Keratinocyte (primary cell): Measurements from ENCODE around the gene PLA2G2C. TPM values are rescaled to one million over a fixed set of nuclear protein-coding genes. Genes with fewer than 3 reads are reported as not detected.

ENCODE experiments used
- DNase-seq: peaks from one replicate; pipeline ENCODE4 v3.0.0-alpha.2; 2011; ENCODE audit warnings: low read depth, missing footprints, low spot score
- FAIRE-seq: peaks from 2 replicates; lab custom pipeline; 2011; peaks lifted over from hg19 to GRCh38; lab: Jason Lieb, UNC
- H2AFZ ChIP-seq: 2 replicates; pipeline ENCODE4 v1.6.0; 2012; ENCODE audit warnings: low read length, control low read depth, inconsistent platforms; ENCODE audit not compliant: control insufficient read depth
- H3K27ac ChIP-seq: 2 replicates; pipeline ENCODE4 v1.5.1; 2011; ENCODE audit warnings: low read length; ENCODE audit not compliant: control insufficient read depth, insufficient read depth
- H3K27me3 ChIP-seq: 3 replicates; pipeline ENCODE4 v1.6.0; 2011; ENCODE audit warnings: low read length; ENCODE audit not compliant: control insufficient read depth, insufficient read depth; ENCODE audit errors: extremely low read depth
- H3K36me3 ChIP-seq, 2 experiments: 2 replicates in 1 of 2; 3 replicates in 1 of 2; pipeline ENCODE4 v1.5.1; 2011; ENCODE audit warnings: low read length in 2 of 2, mild to moderate bottlenecking in 1 of 2; ENCODE audit not compliant: control insufficient read depth in 2 of 2, insufficient read depth in 2 of 2; ENCODE audit errors: extremely low read depth in 1 of 2
- H3K4me1 ChIP-seq: 3 replicates; pipeline ENCODE4 v1.5.1; 2011; ENCODE audit warnings: low read length; ENCODE audit not compliant: control insufficient read depth, insufficient read depth; ENCODE audit errors: extremely low read depth
- H3K4me2 ChIP-seq: 3 replicates; pipeline ENCODE4 v1.6.0; 2011; ENCODE audit warnings: low read depth, low read length; ENCODE audit not compliant: control insufficient read depth, insufficient read depth; ENCODE audit errors: extremely low read depth
- H3K4me3 ChIP-seq, 3 experiments: fragments of 200-600 bp in 1 of 3; sonication (generic) in 1 of 3; 2 replicates in 2 of 3; 3 replicates in 1 of 3; pipeline ENCODE4 v1.5.1; 2011 to 2016; ENCODE audit warnings: low read length in 3 of 3, mild to moderate bottlenecking in 3 of 3, control low read depth in 2 of 3, inconsistent platforms in 1 of 3, low read depth in 1 of 3, mixed read lengths in 1 of 3, mixed run types in 1 of 3, moderate library complexity in 1 of 3; ENCODE audit not compliant: control insufficient read depth in 2 of 3, insufficient read depth in 2 of 3; ENCODE audit errors: extremely low read depth in 1 of 3
- H3K79me2 ChIP-seq: 2 replicates; pipeline ENCODE4 v1.6.0; 2012; ENCODE audit warnings: low read length; ENCODE audit not compliant: control insufficient read depth, insufficient read depth
- H3K9ac ChIP-seq: 3 replicates; pipeline ENCODE4 v1.6.0; 2011; ENCODE audit warnings: low read length; ENCODE audit not compliant: control insufficient read depth, insufficient read depth; ENCODE audit errors: extremely low read depth
- H3K9me1 ChIP-seq: 3 replicates; pipeline ENCODE4 v1.6.0; 2011; ENCODE audit warnings: low read length; ENCODE audit not compliant: control insufficient read depth, insufficient read depth; ENCODE audit errors: extremely low read depth
- H3K9me3 ChIP-seq: 2 replicates; pipeline ENCODE4 v1.5.1; 2012; ENCODE audit warnings: low read depth, low read length; ENCODE audit not compliant: control insufficient read depth
- H4K20me1 ChIP-seq: 3 replicates; pipeline ENCODE4 v1.6.0; 2011; ENCODE audit warnings: low read length; ENCODE audit not compliant: control insufficient read depth, insufficient read depth; ENCODE audit errors: extremely low read depth
- EZH2 ChIP-seq: IDR thresholded peaks from one replicate; pipeline ENCODE4 v1.6.1; 2012; ENCODE audit warnings: inconsistent platforms, mild to moderate bottlenecking, low read length, moderate library complexity
- dilution Hi-C: fragments of 300-500 bp; cut with MboI; formaldehyde crosslinking; loops from one replicate; pipeline ENCODE4 v1.7.0; 2020; ENCODE audit warnings: low sequenced_read_pairs; ENCODE audit not compliant: extremely low pct_ligation_motif_present
- polyA plus RNA-seq, 5 experiments: library from polyadenylated mRNA; depleted of rRNA in 3 of 5; stranded (reverse) in 3 of 5; stranded (forward) in 1 of 5; unstranded in 1 of 5; fragments of >200 nt; gene quantifications; 1 replicate in 1 of 5; 2 replicates in 3 of 5; 3 replicates in 1 of 5; pipeline versions ENCODE4 v1.2.1 to v1.2.3, GENCODE V29; 2011 to 2012; ENCODE audit warnings: missing spikeins in 2 of 5, low read depth in 1 of 5, low replicate concordance in 1 of 5
- TF ChIP-seq, protein P1 (sequence below), 3 experiments: IDR thresholded peaks in 1 of 3; conservative IDR thresholded peaks in 1 of 3; optimal IDR thresholded peaks in 1 of 3; 2 replicates in 2 of 3; 3 replicates in 1 of 3; pipeline versions ENCODE3 to v1.5.1; 2011; ENCODE audit warnings: low read length in 3 of 3, mild to moderate bottlenecking in 3 of 3, moderate library complexity in 2 of 3, control low read depth in 1 of 3, inconsistent platforms in 1 of 3; ENCODE audit not compliant: insufficient read depth in 2 of 3; ENCODE audit errors: extremely low read depth in 1 of 3

The PLA2G2C gene
- polyA plus RNA-seq, 1 donor (not counting 4 experiments of a cell fraction or from before 2014, with no cell fraction given), result not detected

DNA sequence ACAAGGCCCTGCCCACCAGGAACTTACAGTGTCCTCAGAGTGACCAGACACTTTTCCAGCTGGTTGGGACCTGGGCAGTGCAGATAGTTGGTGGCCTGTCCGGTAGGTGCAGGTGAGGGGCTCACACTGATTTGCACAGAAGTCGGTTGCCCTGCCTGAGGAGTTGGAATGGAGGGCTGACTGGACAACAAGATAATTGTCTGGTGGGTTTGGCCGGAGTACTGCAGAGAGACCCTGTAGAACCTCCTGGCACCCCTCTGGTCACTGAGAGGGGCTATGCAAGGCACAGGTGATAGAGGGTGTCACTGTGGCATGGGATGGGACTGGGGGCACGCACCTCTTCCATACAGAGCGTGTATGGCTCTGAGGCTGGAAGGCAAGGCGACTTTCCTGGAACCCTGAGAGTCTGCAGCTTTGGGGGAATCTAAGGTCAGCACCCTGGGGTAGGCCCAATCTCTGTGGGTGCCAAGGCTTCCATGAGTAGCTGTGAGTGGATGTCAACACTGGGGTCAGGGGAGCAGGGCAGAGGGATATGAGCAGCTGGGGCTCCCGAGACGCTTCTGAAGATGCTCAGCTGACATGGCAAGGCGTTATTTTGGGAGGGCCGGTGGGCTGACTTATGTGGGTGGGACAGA, 59.4 kb downstream of the PLA2G2C start:
- TF ChIP-seq EZH2, result no peak
- TF ChIP-seq, protein P1, sequence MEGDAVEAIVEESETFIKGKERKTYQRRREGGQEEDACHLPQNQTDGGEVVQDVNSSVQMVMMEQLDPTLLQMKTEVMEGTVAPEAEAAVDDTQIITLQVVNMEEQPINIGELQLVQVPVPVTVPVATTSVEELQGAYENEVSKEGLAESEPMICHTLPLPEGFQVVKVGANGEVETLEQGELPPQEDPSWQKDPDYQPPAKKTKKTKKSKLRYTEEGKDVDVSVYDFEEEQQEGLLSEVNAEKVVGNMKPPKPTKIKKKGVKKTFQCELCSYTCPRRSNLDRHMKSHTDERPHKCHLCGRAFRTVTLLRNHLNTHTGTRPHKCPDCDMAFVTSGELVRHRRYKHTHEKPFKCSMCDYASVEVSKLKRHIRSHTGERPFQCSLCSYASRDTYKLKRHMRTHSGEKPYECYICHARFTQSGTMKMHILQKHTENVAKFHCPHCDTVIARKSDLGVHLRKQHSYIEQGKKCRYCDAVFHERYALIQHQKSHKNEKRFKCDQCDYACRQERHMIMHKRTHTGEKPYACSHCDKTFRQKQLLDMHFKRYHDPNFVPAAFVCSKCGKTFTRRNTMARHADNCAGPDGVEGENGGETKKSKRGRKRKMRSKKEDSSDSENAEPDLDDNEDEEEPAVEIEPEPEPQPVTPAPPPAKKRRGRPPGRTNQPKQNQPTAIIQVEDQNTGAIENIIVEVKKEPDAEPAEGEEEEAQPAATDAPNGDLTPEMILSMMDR (optimal IDR thresholded peaks at IDR 0.05 in 1 of 3, IDR thresholded peaks at IDR 0.05 in 1 of 3, conservative IDR thresholded peaks at IDR 0.05 in 1 of 3; ENCODE audit: extremely low read depth in 1 of 3, insufficient read depth in 2 of 3, low read length in 3 of 3), result no peak
- no peaks in the 10 kb centered on the region for H3K36me3 ChIP-seq
- H4K20me1 ChIP-seq, result no peaks in the 10 kb centered on the region
- no peaks in the 10 kb centered on the region for H3K27me3 ChIP-seq
- no peak overlapping the region for H3K9ac ChIP-seq
- H3K4me3 ChIP-seq, result no peak overlapping the region
- no peak overlapping the region for H3K4me2 ChIP-seq
- no peaks in the 10 kb centered on the region for H3K79me2 ChIP-seq
- peaks cover 20% of the 10 kb centered on the region for H3K4me1 ChIP-seq
- H3K27ac ChIP-seq, result no peak overlapping the region
- no peak for FAIRE-seq
- no peak overlapping the region for H2AFZ ChIP-seq
- dilution Hi-C loops, result no loop called here
- no peaks in the 10 kb centered on the region for H3K9me3 ChIP-seq
- H3K9me1 ChIP-seq, result no peaks in the 10 kb centered on the region
- no peak for DNase-seq

DNA sequence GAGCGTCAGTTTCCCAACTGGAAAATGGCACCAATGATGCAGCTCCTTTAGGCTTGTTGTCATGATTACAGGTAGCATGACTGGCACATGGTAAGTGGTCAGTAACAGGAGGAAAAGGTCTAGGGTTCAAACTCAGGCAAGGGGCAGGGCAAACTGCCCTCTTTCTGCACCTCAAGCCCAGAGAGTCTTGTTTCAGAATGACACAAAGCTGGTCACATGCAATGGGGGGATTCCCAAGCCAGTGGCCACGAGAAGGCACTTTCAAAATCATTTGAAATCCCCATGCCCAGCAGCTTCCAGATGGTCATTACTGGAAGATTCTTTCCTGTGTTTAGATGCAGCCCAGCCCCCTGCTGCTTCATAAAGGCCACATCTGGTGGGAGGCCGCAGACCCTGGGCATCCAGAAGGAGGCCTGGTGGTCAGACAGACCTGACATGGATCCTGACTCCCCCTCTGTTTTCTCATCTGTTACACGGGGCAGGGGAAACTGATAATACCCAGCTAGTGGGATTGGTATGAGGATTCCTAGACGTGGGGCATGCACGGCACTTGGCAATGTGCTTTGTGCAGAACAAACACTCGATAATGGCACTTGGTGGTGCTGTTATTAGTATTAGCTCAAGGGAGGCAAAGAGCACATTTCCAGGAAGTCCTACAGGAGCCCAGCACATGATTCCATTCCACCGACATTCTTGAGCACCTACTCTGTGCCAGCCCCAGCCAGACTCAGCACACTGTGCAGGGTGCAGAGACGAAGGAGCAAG, 60.1 kb downstream of the PLA2G2C start:
- H3K9ac ChIP-seq, result no peak overlapping the region
- no peaks in the 10 kb centered on the region for H3K9me1 ChIP-seq
- H3K4me1 ChIP-seq, result peaks cover 20% of the 10 kb centered on the region
- TF ChIP-seq, protein P1 (optimal IDR thresholded peaks at IDR 0.05 in 1 of 3, IDR thresholded peaks at IDR 0.05 in 1 of 3, conservative IDR thresholded peaks at IDR 0.05 in 1 of 3; ENCODE audit: extremely low read depth in 1 of 3, insufficient read depth in 2 of 3, low read length in 3 of 3), result no peak
- TF ChIP-seq EZH2, result no peak
- H3K4me3 ChIP-seq, result no peak overlapping the region
- no peak overlapping the region for H2AFZ ChIP-seq
- no peaks in the 10 kb centered on the region for H3K79me2 ChIP-seq
- H4K20me1 ChIP-seq, result no peaks in the 10 kb centered on the region
- no peaks in the 10 kb centered on the region for H3K9me3 ChIP-seq
- FAIRE-seq (no peak), DNase-seq (no peak)
- no peak overlapping the region for H3K4me2 ChIP-seq
- H3K27me3 ChIP-seq, result peaks cover 2% of the 10 kb centered on the region
- dilution Hi-C loops, result no loop called here
- H3K36me3 ChIP-seq, result no peaks in the 10 kb centered on the region
- H3K27ac ChIP-seq, result no peak overlapping the region
